ENCODE results near the gene SLC26A6. TPM values are rescaled to one million over a fixed set of nuclear protein-coding genes. Genes with fewer than 3 reads are reported as not detected.

SLC26A6 gene
- total RNA-seq, 1 experiment from 2014 or later, result 58.9 TPM

DNA sequence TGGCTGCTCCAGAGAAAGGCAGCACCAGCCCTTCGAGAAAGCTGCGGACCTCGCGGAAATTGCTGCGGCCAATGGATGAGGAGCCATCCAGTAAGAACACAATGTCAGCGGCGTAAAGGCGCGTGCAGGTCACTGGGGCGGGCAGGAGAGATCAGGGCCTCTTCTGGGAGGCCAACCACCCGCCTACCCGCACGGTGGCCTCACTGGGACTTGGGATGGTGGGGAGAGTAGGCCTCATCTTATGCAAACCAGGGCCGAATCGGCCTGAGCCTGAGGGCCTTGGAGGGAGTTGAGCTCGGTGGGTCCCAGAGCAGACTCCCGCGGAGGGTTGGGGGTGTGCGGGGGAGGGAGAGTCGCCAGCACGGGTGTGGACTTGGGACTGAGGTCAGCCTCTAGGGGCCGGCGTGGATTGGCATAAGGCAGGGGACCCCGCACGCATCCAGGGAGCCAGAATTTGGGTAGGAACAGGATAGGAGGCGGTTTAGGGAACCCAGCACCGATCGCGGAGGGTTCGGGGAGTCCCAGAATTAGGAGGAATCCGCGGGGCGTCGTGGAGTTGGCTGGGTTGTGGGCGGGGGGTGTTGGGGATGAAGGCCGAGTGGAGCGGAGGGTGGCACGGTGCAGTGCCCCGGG is 40.7 kb downstream of the SLC26A6 start:
- Mint-ChIP-seq H3K9me3 (no peaks in the 10 kb centered on the region), H3K27me3 (ENCODE audit: low read depth) (no peaks in the 10 kb centered on the region; the same call in 1 of the 2 replicates), H3K4me3 (peak overlapping the region; percentile 43), H3K4me1 (peaks cover 16% of the 10 kb centered on the region), H3K36me3 (peaks cover 18% of the 10 kb centered on the region), H3K27ac (no peak overlapping the region)
- ATAC-seq (peak; percentile 5; the same call in 1 of the 2 replicates), DNase-seq (ENCODE audit: low spot score) (no peak)
- ChIA-PET POLR2A (no interaction called here), CTCF (interaction anchor here (1.4 kb wide), 1 partner anchor 41 kb away, joined by 4 read pairs; the partner anchor contains the start of gene SLC26A6)
- no peak for TF ChIP-seq ZNF416 (CRISPR knock-in tag; IDR thresholded peaks at IDR 0.05)
- TF ChIP-seq SP1 (CRISPR knock-in tag; conservative IDR thresholded peaks at IDR 0.05), result no peak
- no peak for TF ChIP-seq CREB1 (CRISPR knock-in tag; IDR thresholded peaks at IDR 0.05)

DNA sequence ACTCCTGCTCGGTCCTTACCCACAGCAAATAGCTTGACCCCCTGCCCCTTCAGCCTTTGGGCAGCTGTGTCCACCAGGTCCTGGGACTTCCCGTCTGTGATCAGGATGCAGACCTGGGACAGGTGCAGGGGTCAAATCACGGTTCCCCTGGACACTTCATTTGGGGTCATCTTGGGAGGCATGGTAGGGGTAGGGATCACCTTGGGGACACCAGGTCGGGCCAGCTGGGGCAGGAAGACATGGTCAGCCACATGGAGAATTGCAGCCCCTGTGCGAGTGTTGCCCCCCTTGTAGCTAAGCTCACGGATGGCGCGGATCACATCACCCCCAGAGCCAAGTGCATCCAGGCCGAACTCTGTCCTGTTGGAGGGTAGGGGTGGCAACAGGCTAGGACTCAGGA is 41.9 kb downstream of the SLC26A6 start:
- ChIA-PET POLR2A (no interaction called here), CTCF (interaction anchor here (1.5 kb wide), 1 partner anchor 157 kb away, joined by 3 read pairs; no protein-coding TSS in a partner anchor)
- H3K27ac Mint-ChIP-seq, result no peak overlapping the region
- no peak overlapping the region for H3K4me3 Mint-ChIP-seq
- ATAC-seq (no peak), DNase-seq (ENCODE audit: low spot score) (no peak)
- TF ChIP-seq, protein P1, sequence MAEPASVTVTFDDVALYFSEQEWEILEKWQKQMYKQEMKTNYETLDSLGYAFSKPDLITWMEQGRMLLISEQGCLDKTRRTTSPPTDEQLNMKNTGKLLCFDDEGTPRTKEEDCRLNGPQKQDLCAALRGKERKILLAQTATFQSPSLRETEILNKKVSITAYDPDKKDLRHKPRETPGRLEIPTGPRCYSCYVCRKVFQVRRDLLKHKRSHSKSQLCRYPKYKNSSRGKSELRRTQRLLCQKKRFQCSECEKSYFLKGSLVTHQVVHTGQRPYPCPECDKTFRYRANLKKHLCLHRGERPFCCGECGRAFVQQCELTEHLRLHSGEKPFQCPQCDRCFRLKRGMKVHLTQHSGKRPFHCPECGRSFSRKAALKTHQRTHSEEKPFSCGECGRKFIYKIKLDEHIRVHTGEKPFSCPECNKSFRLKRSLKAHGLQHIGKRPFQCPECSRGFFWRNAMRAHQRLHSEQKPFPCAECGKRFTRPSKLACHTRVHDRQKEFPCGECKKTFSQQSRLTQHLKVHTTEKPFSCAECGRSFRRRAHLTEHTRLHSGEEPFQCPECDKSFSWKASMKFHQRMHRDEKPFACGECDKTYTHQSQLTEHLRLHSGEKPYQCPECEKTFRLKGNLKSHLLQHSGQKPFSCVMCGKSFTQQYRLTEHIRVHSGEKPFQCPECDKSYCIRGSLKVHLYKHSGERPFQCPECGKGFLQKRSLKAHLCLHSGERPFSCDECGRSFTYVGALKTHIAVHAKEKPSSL (CRISPR knock-in tag; conservative IDR thresholded peaks at IDR 0.05), result no peak
- no peak for TF ChIP-seq NFYB (CRISPR knock-in tag; conservative IDR thresholded peaks at IDR 0.05; ENCODE audit: low read depth)
- TF ChIP-seq NFATC4 (CRISPR knock-in tag; IDR thresholded peaks at IDR 0.05), result no peak
- TF ChIP-seq, protein P2, sequence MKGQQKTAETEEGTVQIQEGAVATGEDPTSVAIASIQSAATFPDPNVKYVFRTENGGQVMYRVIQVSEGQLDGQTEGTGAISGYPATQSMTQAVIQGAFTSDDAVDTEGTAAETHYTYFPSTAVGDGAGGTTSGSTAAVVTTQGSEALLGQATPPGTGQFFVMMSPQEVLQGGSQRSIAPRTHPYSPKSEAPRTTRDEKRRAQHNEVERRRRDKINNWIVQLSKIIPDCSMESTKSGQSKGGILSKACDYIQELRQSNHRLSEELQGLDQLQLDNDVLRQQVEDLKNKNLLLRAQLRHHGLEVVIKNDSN (CRISPR knock-in tag; IDR thresholded peaks at IDR 0.05), result no peak
- TF ChIP-seq, protein P3, sequence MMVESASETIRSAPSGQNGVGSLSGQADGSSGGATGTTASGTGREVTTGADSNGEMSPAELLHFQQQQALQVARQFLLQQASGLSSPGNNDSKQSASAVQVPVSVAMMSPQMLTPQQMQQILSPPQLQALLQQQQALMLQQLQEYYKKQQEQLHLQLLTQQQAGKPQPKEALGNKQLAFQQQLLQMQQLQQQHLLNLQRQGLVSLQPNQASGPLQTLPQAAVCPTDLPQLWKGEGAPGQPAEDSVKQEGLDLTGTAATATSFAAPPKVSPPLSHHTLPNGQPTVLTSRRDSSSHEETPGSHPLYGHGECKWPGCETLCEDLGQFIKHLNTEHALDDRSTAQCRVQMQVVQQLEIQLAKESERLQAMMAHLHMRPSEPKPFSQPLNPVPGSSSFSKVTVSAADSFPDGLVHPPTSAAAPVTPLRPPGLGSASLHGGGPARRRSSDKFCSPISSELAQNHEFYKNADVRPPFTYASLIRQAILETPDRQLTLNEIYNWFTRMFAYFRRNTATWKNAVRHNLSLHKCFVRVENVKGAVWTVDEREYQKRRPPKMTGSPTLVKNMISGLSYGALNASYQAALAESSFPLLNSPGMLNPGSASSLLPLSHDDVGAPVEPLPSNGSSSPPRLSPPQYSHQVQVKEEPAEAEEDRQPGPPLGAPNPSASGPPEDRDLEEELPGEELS (CRISPR knock-in tag; IDR thresholded peaks at IDR 0.05), result no peak
- TF ChIP-seq, protein P4, sequence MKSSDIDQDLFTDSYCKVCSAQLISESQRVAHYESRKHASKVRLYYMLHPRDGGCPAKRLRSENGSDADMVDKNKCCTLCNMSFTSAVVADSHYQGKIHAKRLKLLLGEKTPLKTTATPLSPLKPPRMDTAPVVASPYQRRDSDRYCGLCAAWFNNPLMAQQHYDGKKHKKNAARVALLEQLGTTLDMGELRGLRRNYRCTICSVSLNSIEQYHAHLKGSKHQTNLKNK (CRISPR knock-in tag; IDR thresholded peaks at IDR 0.05), result no peak
- no peak for TF ChIP-seq PRRX2 (CRISPR knock-in tag; IDR thresholded peaks at IDR 0.05)
- TF ChIP-seq, protein P5, sequence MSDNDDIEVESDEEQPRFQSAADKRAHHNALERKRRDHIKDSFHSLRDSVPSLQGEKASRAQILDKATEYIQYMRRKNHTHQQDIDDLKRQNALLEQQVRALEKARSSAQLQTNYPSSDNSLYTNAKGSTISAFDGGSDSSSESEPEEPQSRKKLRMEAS (CRISPR knock-in tag; IDR thresholded peaks at IDR 0.05), result no peak
- TF ChIP-seq ESRRA (CRISPR knock-in tag; IDR thresholded peaks at IDR 0.05; ENCODE audit: borderline replicate concordance), result no peak
- TF ChIP-seq SOX15 (CRISPR knock-in tag; IDR thresholded peaks at IDR 0.05), result no peak
- TF ChIP-seq, protein P6, sequence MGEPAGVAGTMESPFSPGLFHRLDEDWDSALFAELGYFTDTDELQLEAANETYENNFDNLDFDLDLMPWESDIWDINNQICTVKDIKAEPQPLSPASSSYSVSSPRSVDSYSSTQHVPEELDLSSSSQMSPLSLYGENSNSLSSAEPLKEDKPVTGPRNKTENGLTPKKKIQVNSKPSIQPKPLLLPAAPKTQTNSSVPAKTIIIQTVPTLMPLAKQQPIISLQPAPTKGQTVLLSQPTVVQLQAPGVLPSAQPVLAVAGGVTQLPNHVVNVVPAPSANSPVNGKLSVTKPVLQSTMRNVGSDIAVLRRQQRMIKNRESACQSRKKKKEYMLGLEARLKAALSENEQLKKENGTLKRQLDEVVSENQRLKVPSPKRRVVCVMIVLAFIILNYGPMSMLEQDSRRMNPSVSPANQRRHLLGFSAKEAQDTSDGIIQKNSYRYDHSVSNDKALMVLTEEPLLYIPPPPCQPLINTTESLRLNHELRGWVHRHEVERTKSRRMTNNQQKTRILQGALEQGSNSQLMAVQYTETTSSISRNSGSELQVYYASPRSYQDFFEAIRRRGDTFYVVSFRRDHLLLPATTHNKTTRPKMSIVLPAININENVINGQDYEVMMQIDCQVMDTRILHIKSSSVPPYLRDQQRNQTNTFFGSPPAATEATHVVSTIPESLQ (CRISPR knock-in tag; IDR thresholded peaks at IDR 0.05), result no peak
- TF ChIP-seq ZNF232 (CRISPR knock-in tag; IDR thresholded peaks at IDR 0.05), result no peak
- TF ChIP-seq ZNF416 (CRISPR knock-in tag; IDR thresholded peaks at IDR 0.05), result no peak
- TF ChIP-seq MYBL2 (CRISPR knock-in tag; IDR thresholded peaks at IDR 0.05), result no peak
- H3K36me3 Mint-ChIP-seq, result peaks cover 9% of the 10 kb centered on the region
- peaks cover 19% of the 10 kb centered on the region for H3K4me1 Mint-ChIP-seq
- H3K9me3 Mint-ChIP-seq, result no peaks in the 10 kb centered on the region
- no peaks in the 10 kb centered on the region; the same call in 1 of the 2 replicates for H3K27me3 Mint-ChIP-seq (ENCODE audit: low read depth)

Measured in WTC11 (cell line).